Measurements from ENCODE around the gene VCX2. TPM values are rescaled to one million over a fixed set of nuclear protein-coding genes. Genes with fewer than 3 reads are reported as not detected.

Gene VCX2
- not detected in 5 replicates for total RNA-seq (2022; extraction: Qiagen RNA extraction; ENCODE audit: low read depth)

DNA sequence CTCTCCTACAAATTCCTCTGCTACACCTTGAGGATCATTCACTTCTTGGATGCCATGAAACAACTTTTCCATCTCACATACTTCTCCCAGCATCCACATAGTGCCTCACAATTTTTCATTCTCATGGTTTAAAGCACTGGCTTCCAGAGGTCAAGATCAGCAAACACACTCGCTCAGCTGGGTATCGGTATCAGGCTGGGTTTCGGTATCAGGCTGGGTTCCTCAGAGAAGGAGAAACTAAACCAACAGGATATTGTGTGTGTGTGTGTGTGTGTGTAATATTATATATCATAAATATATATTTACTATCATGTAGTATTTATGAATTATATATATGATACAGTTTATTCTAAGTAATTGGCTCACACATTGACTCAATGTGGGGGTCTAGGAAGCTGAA is at the start of gene VCX2:
Gene VCX2, minus strand, starts transcription at position 99 of the 400 bp plus-strand sequence. CDS start 624 bp downstream, outside the sequence.

Other genes with a start within 250 kb of the VCX2 start
- gene PNPLA4, start 243.9 kb downstream of the VCX2 start, total RNA-seq (2022; extraction: Qiagen RNA extraction; ENCODE audit: low read depth): 11.3 to 14.0 TPM (median 11.8 TPM) in 5 replicates

Data from A549 treated with DMSO at 1 μM for 4 hours (cell line).